Measurements from ENCODE around the gene CRYGC. TPM values are rescaled to one million over a fixed set of nuclear protein-coding genes. Genes with fewer than 3 reads are reported as not detected.

CRYGC gene
- total and polyA plus RNA-seq, 2 of the 13 experiments (the other 11 are each of a cell fraction or from before 2014, with no cell fraction given), result 0.20 to 0.27 TPM

DNA sequence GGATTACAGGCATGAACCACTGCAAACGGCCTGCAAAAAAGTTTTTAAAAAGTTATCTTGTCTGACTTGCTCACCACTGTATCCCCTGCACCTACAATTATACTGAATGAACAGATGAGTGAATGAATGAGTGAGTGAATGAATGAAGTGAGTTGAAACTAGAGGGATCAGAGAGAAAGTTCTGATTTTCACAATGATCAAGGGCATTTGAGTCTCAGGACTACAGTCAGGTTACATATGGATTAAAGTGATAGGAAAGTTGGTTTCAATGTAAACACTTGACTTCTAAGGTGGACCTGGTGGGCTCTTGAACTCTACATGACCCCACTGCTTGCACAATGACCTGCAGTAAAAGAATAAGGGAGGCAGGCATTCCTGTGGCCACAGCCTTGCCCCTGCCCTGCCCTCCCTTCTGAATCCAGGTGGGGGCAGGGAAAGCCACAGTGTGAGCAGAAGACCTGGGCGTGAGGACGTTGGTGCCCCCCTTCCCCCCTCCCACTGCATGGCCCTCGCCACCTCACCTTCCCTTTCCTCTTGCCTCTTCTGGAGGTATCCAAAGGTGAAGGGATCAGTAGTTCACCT is 49.5 kb upstream of the CRYGC start (continued):
- TF ChIP-seq, protein P1, sequence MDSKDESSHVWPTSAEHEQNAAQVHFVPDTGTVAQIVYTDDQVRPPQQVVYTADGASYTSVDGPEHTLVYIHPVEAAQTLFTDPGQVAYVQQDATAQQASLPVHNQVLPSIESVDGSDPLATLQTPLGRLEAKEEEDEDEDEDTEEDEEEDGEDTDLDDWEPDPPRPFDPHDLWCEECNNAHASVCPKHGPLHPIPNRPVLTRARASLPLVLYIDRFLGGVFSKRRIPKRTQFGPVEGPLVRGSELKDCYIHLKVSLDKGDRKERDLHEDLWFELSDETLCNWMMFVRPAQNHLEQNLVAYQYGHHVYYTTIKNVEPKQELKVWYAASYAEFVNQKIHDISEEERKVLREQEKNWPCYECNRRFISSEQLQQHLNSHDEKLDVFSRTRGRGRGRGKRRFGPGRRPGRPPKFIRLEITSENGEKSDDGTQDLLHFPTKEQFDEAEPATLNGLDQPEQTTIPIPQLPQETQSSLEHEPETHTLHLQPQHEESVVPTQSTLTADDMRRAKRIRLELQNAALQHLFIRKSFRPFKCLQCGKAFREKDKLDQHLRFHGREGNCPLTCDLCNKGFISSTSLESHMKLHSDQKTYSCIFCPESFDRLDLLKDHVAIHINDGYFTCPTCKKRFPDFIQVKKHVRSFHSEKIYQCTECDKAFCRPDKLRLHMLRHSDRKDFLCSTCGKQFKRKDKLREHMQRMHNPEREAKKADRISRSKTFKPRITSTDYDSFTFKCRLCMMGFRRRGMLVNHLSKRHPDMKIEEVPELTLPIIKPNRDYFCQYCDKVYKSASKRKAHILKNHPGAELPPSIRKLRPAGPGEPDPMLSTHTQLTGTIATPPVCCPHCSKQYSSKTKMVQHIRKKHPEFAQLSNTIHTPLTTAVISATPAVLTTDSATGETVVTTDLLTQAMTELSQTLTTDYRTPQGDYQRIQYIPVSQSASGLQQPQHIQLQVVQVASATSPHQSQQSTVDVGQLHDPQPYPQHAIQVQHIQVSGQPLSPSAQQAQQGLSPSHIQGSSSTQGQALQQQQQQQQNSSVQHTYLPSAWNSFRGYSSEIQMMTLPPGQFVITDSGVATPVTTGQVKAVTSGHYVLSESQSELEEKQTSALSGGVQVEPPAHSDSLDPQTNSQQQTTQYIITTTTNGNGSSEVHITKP (CRISPR knock-in tag; IDR thresholded peaks at IDR 0.05; ENCODE audit: low read depth), result no peak
- TF ChIP-seq, protein P2, sequence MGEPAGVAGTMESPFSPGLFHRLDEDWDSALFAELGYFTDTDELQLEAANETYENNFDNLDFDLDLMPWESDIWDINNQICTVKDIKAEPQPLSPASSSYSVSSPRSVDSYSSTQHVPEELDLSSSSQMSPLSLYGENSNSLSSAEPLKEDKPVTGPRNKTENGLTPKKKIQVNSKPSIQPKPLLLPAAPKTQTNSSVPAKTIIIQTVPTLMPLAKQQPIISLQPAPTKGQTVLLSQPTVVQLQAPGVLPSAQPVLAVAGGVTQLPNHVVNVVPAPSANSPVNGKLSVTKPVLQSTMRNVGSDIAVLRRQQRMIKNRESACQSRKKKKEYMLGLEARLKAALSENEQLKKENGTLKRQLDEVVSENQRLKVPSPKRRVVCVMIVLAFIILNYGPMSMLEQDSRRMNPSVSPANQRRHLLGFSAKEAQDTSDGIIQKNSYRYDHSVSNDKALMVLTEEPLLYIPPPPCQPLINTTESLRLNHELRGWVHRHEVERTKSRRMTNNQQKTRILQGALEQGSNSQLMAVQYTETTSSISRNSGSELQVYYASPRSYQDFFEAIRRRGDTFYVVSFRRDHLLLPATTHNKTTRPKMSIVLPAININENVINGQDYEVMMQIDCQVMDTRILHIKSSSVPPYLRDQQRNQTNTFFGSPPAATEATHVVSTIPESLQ (CRISPR knock-in tag; conservative IDR thresholded peaks at IDR 0.05), result no peak
- TF ChIP-seq HMG20A (CRISPR knock-in tag; IDR thresholded peaks at IDR 0.05; ENCODE audit: borderline replicate concordance) (peak; percentile 93; the same call in 1 of the 2 replicates), ZNF766 (CRISPR knock-in tag; IDR thresholded peaks at IDR 0.05; ENCODE audit: borderline replicate concordance) (no peak), HNF4G (IDR thresholded peaks at IDR 0.05; ENCODE audit: borderline replicate concordance, low read depth, low read length) (peak; percentile 73; the same call in 1 of the 2 replicates), HNF4G (CRISPR knock-in tag; IDR thresholded peaks at IDR 0.05; ENCODE audit: borderline replicate concordance, low read depth) (no peak), NR2F2 (IDR thresholded peaks at IDR 0.05; ENCODE audit: borderline replicate concordance, low read depth) (peak; percentile 89), TEAD3 (CRISPR knock-in tag; optimal IDR thresholded peaks at IDR 0.05; ENCODE audit: borderline replicate concordance) (peak; percentile 87), ZNF678 (CRISPR knock-in tag; IDR thresholded peaks at IDR 0.05) (no peak), THAP11 (CRISPR knock-in tag; IDR thresholded peaks at IDR 0.05) (peak; percentile 38; the same call in 1 of the 2 replicates), BRD4 (CRISPR knock-in tag; IDR thresholded peaks at IDR 0.05) (no peak), ZMYM3 (CRISPR knock-in tag; IDR thresholded peaks at IDR 0.05) (peak; percentile 54; the same call in 1 of the 2 replicates), ARNT2 (CRISPR knock-in tag; IDR thresholded peaks at IDR 0.05; ENCODE audit: low read depth) (no peak), ISL2 (CRISPR knock-in tag; IDR thresholded peaks at IDR 0.05) (peak; percentile 46; the same call in 1 of the 2 replicates), ZNF10 (CRISPR knock-in tag; IDR thresholded peaks at IDR 0.05; ENCODE audit: borderline replicate concordance, low read depth) (no peak), GPN1 (CRISPR knock-in tag; IDR thresholded peaks at IDR 0.05; ENCODE audit: borderline replicate concordance) (no peak), PCBP1 (IDR thresholded peaks at IDR 0.05; ENCODE audit: borderline replicate concordance, low read depth, low read length) (no peak), SIX4 (CRISPR knock-in tag; IDR thresholded peaks at IDR 0.05) (no peak)
- TF ChIP-seq, protein P3, sequence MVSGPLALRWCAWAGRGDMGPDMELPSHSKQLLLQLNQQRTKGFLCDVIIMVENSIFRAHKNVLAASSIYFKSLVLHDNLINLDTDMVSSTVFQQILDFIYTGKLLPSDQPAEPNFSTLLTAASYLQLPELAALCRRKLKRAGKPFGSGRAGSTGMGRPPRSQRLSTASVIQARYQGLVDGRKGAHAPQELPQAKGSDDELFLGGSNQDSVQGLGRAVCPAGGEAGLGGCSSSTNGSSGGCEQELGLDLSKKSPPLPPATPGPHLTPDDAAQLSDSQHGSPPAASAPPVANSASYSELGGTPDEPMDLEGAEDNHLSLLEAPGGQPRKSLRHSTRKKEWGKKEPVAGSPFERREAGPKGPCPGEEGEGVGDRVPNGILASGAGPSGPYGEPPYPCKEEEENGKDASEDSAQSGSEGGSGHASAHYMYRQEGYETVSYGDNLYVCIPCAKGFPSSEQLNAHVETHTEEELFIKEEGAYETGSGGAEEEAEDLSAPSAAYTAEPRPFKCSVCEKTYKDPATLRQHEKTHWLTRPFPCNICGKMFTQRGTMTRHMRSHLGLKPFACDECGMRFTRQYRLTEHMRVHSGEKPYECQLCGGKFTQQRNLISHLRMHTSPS (CRISPR knock-in tag; IDR thresholded peaks at IDR 0.05; ENCODE audit: low read depth), result no peak

Data from HepG2 (cell line).